DLD1 (cell line): ENCODE results near the gene MFSD12.

Experiments
- in situ Hi-C: cut with HindIII; loops from 2 replicates; pipeline ENCODE4 v1.10.0; 2017; ENCODE audit warnings: low sequenced_read_pairs

MFSD12 gene

GRCh38 chr19:3563709-3564524, 6.5 kb upstream of the MFSD12 start:
- in situ Hi-C loops: no loop called here

DNA sequence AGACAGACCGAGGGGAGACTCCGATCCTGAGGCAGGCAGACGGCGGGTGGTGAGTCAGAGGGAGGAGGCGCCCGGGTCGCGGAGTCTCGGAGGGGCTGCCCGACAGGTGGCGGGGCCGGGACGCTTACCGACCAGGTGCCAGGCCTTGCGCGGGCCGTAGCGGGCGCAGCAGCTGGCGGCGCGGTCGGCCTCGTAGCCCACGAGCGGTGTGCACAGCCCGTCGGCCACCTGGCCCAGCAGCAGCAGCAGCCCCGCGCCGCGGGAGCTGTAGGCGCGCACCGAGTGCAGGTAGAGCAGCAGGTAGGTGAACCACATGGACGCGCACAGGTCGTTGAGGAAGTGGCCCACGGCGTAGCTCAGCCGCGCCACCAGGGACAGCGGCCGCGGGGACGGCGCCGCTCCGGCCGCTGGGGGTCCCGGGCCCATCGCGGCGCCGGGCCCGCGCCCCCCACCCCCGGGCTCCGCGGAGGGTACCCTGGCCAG, 367 bp downstream of the MFSD12 start:
- in situ Hi-C loops: no loop called here

DNA sequence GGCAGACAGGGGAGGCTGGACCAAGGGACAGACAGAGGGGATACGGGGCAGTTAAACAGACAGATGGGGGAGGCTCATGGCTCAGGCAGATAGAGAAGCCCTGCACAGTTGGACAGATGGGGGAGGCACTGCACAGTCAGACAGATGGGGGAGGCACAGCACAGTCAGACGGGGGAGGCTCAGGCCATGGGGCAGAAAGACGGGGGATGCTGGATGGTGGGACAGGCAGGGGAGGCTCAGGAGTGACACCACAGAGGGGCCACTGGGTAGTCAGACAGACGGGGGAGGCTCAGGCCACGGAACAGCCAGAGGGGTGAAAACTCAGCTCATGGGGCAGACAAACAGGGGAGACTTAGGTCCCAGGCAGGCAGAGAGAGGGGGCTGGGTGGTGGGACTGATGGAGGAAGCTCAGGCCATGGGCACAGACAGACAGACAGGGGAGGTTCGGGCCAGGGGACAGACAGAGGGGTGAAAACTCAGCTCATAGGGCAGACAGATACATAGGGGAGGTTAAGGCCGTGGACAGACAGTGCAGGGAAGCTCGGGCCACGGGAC, 886 bp downstream of the MFSD12 start:
- in situ Hi-C loops: no loop called here

DNA sequence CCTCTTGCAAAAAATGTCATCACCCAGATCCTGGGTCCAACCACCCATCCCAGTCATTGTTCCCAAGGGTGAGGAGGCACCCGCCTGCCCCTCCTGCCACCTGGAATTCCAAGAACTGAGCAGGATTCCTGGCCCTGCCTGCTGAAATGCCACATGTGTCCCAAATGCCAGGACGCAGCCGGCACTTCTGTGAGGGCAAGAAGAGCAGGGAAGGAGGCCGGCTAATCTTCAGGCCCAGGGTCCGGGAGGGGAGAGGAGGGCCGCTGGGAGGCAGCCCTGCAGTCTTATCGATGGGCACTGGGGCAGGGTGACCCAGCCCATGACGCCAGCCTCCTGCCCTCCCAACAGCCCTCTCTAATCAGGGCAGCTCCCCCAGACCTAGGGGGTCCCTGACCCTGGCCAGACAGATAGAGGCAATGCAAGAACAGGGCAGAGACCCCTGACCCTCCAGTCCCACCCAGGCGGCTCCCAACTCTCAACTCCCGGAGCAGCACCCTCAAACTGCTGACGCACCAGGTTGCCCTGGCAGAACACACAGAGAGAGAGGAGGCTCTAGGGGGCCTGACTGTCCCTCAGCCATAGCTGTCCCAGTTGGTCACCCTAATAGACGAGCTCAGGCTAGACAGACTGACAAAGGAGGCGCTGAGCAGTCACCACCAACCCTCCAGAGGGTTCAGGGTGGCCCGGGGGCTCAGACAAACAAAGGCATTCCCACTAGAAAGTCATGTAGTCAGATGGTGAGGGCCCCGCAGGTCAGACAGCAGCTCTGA, 1.5 kb downstream of the MFSD12 start:
- in situ Hi-C loops: no loop called here

DNA sequence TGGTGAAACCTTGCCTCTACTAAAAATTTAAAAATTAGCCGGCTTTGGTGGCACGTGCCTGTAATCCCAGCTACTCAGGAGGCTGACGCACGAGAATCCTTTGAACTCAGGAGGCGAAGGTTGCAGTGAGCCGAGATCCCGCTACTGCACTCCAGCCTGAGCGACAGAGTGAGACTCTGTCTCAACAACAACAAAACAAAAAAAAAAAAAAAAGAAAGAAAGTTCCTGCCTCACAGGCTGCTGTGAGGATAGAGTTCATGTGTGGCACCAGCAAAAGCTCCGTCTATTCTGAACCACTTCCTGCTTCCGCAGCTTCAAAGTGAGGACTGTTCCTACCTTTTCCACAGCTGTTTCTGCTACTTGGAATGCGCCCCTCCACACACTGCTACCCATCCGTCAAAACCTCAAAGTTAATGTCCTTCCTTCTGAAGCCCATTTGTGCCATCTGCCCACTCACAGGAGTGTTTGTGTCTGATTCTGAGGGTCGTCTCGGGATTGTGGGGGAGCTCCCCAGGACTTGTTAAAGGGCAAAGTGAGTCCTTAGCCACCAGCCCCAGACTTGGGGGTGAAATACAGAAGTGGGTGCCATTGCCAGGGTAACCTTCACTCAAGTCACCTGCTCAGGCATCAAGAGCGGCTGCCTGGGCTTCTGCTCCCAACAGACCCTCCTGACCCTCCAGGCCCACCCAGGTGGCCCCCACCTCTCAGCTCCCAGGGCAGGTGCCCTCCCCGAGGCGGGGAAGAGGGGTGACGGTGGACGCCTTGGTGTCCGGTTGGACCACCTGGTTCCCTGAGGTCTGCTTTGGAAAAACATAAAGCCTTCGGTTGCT, 2.9 kb downstream of the MFSD12 start:
- in situ Hi-C loops: no loop called here

GRCh38 chr19:3551792-3552095, 5.6 kb downstream of the MFSD12 start:
- in situ Hi-C loops: no loop called here

GRCh38 chr19:3550947-3551791, 6.2 kb downstream of the MFSD12 start:
- in situ Hi-C loops: no loop called here

GRCh38 chr19:3549816-3550215, 7.6 kb downstream of the MFSD12 start:
- in situ Hi-C loops: no loop called here

- in situ Hi-C loops: no loop called here
Measured at GRCh38 chr19:3548606-3549005, 8.8 kb downstream of the MFSD12 start.

GRCh38 chr19:3547767-3548282, 9.6 kb downstream of the MFSD12 start:
- in situ Hi-C loops: no loop called here

DNA sequence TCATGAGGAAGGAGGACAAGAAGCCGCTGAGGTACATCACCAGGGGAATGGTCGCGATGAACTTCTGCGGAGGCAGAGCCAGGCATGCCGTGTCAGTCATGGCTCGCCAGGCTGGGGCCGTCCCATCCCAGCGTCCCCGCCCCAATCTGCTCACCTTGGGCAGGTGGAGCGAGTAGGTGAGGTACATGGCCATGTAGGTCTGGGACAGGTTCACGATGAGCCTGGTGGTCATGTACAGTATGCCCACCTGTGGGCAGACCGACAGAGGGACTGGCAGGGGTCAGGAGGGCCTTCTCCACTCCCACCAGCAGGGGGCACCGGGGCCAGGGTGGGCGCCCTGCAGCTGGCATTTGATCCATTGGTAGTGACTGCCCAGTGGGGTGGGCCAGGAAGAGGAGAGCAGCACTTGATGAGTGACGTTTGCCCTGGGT, 10.1 kb downstream of the MFSD12 start:
- in situ Hi-C loops: no loop called here

GRCh38 chr19:3546119-3546518, 11.3 kb downstream of the MFSD12 start:
- in situ Hi-C loops: no loop called here

DNA sequence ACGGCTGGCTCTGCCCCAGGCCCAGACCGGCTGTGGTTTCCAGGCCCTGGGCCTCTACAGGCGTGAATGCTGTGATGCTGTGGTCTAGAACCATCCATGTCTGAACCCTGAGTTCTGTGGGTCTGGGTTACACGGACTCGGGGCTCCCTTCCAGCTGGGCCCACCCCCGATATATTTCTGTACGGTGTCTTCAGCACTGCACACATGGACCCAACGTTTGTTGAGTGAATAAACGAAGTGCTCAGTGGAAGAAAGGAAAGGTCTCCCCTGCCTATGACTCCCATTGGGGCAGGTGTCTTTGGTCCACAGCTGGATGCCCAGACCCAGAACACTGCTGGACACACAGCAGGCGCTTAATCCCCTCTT, 11.7 kb downstream of the MFSD12 start:
- in situ Hi-C loops: no loop called here

GRCh38 chr19:3544742-3545668, 12.4 kb downstream of the MFSD12 start:
- in situ Hi-C loops: no loop called here

DNA sequence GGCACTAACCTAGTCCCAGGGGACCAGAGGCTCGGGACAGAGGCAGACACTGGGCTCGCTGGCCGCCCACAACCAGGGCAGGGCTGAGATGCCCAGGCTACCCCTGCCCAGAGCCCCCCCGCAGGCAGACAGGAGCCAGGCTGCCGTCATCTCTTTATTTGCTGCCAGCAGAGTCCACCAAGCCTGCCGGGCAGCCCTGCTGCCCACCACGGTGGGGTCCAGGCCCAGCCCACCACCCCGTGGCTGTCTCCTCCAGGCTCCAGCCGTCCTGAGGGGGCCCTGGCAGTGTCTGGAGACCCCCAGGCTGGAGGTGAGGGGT, 13.4 kb downstream of the MFSD12 start:
- in situ Hi-C loops: no loop called here

DNA sequence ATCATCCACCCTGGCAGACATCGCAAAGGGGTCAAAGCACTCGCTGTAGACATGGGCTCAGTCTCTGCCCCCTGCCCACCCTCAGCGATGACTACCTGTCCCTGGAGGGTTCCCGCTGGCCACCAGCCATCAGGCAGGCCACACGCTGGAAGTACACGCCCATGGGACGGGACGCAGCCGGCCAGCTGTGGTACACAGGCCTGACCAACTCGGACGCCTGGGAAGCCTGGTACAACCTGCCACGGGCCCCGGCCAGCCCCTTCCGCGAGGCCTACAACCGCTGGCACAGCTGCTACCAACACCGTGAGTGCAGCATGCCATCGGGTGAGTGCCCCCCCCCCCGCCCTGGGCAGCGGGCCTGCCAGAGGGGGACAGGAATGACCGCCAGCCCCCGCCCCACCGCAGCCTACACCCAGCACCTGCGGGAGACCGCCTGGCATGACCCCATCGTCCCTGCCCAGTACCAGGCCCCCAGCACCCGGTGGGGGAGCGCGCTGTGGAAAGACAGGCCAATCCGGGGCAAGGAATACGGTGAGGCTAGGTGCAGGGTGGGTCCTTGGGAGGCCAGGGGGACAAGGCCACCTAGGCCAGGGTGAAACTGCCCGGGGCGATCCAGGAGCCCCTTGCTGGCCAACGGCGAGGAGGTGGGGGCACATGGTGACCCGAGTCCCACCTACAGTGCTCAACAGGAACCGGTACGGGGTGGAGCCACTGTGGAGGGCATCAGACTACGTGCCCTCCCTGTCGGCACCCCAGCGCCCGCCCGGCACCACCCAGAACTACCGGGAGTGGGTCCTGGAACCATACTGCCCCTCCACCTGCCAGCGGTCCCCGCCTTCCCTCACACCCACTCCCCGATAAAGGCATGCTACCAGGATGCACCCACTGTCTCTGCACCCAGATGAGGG, 14.0 kb downstream of the MFSD12 start:
- in situ Hi-C loops: no loop called here

DNA sequence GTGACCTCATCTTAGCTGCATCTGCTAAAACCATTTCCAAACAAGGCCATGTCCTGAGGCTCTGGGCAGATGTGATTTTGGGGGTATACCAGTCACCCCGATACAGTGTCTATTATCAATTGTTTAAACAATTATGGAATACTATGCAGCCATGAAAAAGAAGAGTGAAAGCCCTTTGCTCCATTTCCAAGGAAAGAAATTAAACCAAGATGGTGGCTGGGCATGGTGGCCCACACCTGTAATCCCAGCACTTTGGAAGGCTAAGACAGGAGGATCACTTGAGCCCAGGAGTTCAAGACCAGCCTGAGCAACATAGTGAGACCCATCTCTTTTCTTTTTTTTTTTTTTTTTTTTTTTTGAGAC, 17.6 kb downstream of the MFSD12 start:
- in situ Hi-C loops: no loop called here
